Measurements from ENCODE around the gene CFDP1. TPM values are rescaled to one million over a fixed set of nuclear protein-coding genes. Genes with fewer than 3 reads are reported as not detected.

Gene CFDP1
- total and polyA plus RNA-seq, 12 donors = 40.6 to 129 (median 61.4) TPM

GRCh38 chr16:75288181-75288580 lies 145.1 kb downstream of the CFDP1 start:
- peaks cover 0 to 11% of the 10 kb centered on the region in 2 donors for H3K4me1 ChIP-seq (replicated peaks in 1 of 2)
- TF ChIP-seq CTCF (IDR thresholded peaks at IDR 0.05) = no peak
- TF ChIP-seq POLR2A (IDR thresholded peaks at IDR 0.05) = no peak
- H3K36me3 ChIP-seq (replicated peaks in 1 of 2) = no peaks in the 10 kb centered on the region
- H3K27ac ChIP-seq = peak overlapping the region in 1 of 5 donors; percentile 50
- H3K9me3 ChIP-seq (replicated peaks in 1 of 3) = no peaks in the 10 kb centered on the region
- 74 to 80% (median 77%) methylated on average over 7 of the region's 7 CpGs for WGBS, 4 donors
- no peak for DNase-seq
- no peaks in the 10 kb centered on the region for H3K27me3 ChIP-seq
- intact Hi-C loops (cut with DNase I) = no loop called here
- H3K4me3 ChIP-seq = no peak overlapping the region

DNA sequence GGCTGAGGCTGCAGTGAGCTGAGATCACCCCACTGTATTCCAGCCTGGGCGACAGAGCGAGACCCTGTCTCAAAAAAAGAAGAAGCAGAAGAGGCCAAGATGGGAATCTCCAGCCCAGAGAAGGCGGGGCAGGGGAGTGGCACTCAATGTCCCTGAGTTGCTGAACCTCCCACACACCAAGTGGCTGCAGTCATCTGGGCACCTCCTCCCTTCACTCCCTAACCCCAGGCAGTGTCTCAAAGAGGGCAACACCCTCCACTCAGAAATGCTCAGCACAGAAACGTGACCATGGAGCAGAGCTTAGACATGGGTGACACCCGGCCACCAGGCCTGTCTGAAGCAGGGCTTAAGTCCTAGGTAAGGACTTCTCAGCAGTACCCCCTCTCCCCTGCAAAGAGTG lies 145.6 kb downstream of the CFDP1 start:
- no peak for DNase-seq
- Histone ChIP-seq H3K27ac (peak overlapping the region in 1 of 5 donors; percentile 34), H3K4me3 (no peak overlapping the region), H3K4me1 (replicated peaks in 1 of 2) (peaks cover 0 to 11% of the 10 kb centered on the region in 2 donors), H3K27me3 (no peaks in the 10 kb centered on the region), H3K9me3 (replicated peaks in 1 of 3) (no peaks in the 10 kb centered on the region), H3K36me3 (replicated peaks in 1 of 2) (no peaks in the 10 kb centered on the region)
- 92 to 96% (median 94%) methylated on average over 3 to 5 of the region's 5 CpGs for WGBS, 4 donors
- TF ChIP-seq CTCF (IDR thresholded peaks at IDR 0.05) (no peak), POLR2A (IDR thresholded peaks at IDR 0.05) (no peak)
- intact Hi-C loops (cut with DNase I) = no loop called here

DNA sequence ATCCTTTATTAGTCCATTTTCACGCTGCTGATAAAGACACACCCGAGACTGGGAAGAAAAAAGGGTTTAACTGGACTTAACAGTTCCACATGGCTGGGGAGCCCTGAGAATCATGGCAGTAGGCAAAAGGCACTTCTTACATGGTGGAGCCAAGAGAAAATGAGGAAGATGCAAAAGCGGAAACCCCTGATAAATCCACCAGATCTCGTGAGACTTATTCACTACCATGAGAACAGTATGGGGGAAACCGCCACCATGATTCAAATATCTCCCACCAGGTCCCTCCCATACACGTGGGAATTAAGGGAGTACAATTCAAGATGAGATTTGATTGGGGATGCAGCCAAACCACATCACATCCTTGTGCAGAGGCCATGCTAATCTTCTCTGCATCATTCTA lies 146.9 kb downstream of the CFDP1 start:
- no peak overlapping the region for H3K4me3 ChIP-seq
- TF ChIP-seq CTCF (IDR thresholded peaks at IDR 0.05) (no peak), POLR2A (IDR thresholded peaks at IDR 0.05) (no peak)
- WGBS, 4 donors = 91 to 97% (median 94%) methylated on average over 6 of the region's 6 CpGs
- no peaks in the 10 kb centered on the region for H3K27me3 ChIP-seq
- no peaks in the 10 kb centered on the region for H3K9me3 ChIP-seq (replicated peaks in 1 of 3)
- no peaks in the 10 kb centered on the region for H3K36me3 ChIP-seq (replicated peaks in 1 of 2)
- no peak overlapping the region for H3K27ac ChIP-seq
- DNase-seq = no peak
- intact Hi-C loops (cut with DNase I) = no loop called here
- peaks cover 0 to 11% of the 10 kb centered on the region in 2 donors for H3K4me1 ChIP-seq (replicated peaks in 1 of 2)

- H3K9me3 ChIP-seq (replicated peaks in 1 of 3) = no peaks in the 10 kb centered on the region
- intact Hi-C loops (cut with DNase I) = no loop called here
- no peaks in the 10 kb centered on the region for H3K36me3 ChIP-seq (replicated peaks in 1 of 2)
- no peak for TF ChIP-seq CTCF (IDR thresholded peaks at IDR 0.05)
- TF ChIP-seq POLR2A (IDR thresholded peaks at IDR 0.05) = no peak
- H3K4me3 ChIP-seq = no peak overlapping the region
- no peaks in the 10 kb centered on the region for H3K27me3 ChIP-seq
- H3K27ac ChIP-seq = no peak overlapping the region
- peak in 1 of 7 donors; percentile 46 for DNase-seq
- 82 to 89% (median 87%) methylated on average over 8 to 11 of the region's 11 CpGs for WGBS, 4 donors
- H3K4me1 ChIP-seq (replicated peaks in 1 of 2) = no peaks in the 10 kb centered on the region
Observed at GRCh38 chr16:75282466-75283281, 150.6 kb downstream of the CFDP1 start.

Data from adrenal gland (tissue), 12 donors.